ENCODE measurements around the gene ZKSCAN8.
A peak's percentile ranks its signal among the peaks of the same experiment; 100 is the strongest.

The ZKSCAN8 gene

DNA sequence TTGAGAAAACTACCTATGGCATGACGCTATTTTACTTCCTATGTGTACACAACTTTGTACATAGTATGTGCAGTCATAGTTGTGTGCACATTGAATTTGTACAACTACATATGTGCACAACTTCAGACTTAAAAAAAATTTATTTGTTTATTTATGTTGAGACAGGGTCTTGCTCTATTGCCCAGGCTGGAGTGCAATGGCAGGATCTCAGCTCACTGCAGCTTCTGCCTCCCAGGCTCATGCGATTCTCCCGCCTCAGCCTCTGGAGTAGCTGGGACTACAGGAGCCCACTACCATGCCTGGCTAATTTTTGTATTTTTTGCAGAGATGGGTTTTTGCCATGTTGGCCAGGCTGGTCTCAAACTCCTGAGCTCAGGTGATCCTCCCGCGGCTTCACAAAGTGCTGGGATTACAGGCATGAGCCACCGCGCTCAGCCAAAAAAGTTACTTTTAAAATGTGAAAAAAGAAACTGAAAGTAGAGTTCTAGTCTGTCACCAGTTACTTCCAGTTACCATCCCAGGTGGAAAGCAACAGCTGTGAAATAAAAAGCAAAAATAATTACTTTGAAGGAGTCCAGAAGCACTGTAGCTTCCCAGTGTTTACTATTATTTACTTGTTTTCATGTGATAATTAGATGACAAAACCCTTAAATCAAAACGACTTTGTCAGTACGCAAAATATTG, 1.7 kb upstream of the ZKSCAN8 start:
- DNase-seq (ENCODE audit: low spot score) = no peak

- no peak for DNase-seq (ENCODE audit: low spot score)
Measured at GRCh38 chr6:28140616-28141015, 1.1 kb upstream of the ZKSCAN8 start.

DNA sequence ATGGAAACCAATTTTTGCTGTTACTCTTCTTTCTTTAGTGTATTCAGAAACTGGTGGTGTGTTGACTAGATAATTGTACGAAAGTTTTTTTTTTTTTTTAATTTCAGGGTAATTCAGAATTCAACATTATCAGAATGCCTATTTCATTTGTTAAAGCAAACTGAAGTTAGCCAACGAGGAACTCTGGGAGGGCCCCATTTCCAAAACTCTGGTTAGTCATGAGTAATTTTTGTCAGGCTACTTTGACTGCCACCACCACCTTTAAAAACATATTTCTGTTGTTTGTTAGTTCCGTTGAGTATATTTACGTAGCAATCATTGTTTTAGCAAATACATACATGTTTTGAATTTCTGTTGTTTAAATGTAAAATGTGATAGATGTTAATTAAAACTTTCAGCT, 763 bp downstream of the ZKSCAN8 start:
- DNase-seq (ENCODE audit: low spot score) = no peak

- no peak for DNase-seq (ENCODE audit: low spot score)
Measured at GRCh38 chr6:28145231-28145630, 3.5 kb downstream of the ZKSCAN8 start.

GRCh38 chr6:28152531-28152930, 10.8 kb downstream of the ZKSCAN8 start:
- DNase-seq (ENCODE audit: low spot score) = no peak

DNA sequence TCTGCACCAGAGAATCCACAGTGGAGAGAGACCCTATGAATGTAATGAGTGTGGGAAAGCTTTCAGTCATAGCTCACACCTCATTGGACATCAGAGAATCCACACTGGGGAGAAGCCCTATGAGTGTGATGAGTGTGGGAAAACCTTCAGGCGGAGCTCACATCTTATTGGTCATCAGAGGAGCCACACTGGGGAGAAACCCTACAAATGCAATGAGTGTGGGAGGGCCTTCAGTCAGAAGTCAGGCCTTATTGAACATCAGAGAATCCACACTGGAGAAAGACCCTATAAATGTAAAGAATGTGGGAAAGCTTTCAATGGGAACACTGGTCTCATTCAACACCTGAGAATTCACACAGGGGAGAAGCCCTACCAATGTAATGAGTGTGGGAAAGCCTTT, 11.9 kb downstream of the ZKSCAN8 start:
- DNase-seq (ENCODE audit: low spot score) = no peak

DNA sequence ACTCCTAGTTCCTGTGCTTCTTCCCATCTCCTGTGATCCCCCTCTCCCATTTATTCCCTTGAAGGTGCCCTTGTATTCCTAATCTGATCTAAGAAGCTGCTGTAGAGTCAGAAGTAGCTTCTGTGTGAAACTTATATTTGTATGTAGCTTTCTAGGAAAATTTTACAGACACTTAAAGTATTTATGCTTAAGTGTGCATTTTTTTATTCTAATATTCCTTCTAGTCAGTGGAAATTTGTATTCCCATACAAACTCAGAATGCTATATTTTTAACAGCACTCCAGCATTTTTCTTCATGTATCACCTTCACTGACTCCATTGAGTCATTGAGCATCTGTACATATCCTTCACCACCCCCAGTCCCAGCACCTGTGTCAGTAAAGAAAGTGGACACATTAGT, 12.7 kb downstream of the ZKSCAN8 start:
- DNase-seq (ENCODE audit: low spot score) = no peak

- DNase-seq (ENCODE audit: low spot score) = no peak
Measured at GRCh38 chr6:28158318-28158717, 16.6 kb downstream of the ZKSCAN8 start.

DNA sequence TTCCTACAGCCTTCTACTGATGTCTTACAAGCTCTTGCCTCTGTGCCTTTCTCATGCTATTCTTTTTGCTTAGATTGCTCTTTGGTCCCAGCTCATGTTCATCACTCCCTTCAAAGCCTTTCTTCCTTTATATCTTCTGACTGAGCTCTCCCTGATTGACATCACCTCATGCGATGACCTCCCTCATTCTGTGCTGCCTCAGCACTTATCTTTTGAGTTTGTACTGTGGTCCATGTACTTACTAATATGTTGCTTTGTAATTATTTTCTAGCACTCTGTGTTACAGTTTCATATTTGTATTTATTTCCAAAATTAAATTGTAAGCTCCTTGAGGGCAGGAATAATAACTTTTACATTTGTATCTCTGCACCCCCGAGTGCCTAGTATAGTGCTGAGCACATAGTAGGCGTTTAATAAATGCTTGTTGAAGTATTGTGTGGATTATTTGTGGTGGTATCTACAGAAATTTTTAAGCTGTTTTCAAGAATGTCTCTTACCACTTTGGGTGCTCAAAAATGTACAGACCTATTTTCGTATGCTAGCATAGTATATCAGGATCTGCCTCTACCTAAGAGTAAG, 17.4 kb downstream of the ZKSCAN8 start:
- DNase-seq (ENCODE audit: low spot score) = no peak

DNA sequence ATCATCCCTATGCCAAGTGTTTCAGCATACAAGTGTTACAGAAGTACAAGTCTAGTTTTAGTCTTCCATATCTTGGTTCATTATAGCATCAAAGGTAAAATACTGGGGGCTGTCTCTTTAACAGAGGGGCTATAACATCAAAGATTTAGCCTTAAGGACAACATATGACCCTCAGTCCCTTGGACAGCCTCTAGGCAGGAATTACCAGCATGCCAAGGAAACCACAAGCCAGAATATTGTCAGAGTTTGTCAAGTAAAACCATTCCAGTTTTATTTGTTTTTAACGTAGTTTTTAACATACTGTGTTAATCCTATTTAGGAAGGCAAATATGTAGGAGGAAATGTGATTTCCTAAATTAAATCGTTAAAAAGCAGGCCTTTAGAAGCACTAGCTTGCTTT, 18.6 kb downstream of the ZKSCAN8 start:
- no peak for DNase-seq (ENCODE audit: low spot score)

- peak; percentile 62 for DNase-seq (ENCODE audit: low spot score)
Measured at GRCh38 chr6:28161410-28162079, 19.9 kb downstream of the ZKSCAN8 start.

DNA sequence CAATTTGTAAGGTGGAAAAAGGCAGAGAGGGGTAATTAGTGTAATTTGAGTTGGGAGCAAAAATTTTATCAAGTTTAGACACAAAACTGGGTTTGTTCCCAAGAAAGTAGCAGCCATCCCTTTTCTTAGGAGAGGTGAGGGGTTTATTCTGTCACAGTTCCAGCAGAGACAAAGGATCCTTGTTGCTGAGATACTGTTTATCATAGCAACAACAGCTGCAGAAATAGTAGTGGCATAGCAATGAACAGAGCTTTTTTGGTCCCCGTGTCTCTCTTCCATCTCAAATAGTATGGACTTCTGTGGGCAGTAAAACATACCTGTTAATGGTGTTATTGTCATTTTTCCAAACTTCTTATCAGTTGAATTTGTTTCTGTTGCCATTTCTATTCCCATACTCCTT, 23.9 kb downstream of the ZKSCAN8 start:
- DNase-seq (ENCODE audit: low spot score) = no peak

GRCh38 chr6:28167068-28167467, 25.4 kb downstream of the ZKSCAN8 start:
- no peak for DNase-seq (ENCODE audit: low spot score)

DNA sequence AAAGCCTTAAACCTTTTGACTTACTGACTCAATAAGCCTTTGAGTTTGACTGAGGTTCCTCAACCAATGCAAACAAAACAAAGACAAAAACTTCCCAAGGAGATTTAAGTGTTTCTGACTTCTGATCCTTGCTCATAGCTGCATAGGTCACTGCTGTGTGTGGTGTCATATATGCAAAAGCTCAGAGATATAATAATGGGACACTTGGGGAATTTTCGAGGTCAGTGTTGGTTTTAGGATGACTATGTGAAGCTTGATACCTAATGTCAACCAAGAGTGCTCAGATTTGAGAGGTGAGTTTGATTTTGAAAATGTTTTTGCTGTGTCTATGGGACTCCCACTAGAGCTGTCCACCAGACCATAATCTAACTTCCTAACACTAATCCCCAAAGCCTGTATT, 26.2 kb downstream of the ZKSCAN8 start:
- no peak for DNase-seq (ENCODE audit: low spot score)

DNA sequence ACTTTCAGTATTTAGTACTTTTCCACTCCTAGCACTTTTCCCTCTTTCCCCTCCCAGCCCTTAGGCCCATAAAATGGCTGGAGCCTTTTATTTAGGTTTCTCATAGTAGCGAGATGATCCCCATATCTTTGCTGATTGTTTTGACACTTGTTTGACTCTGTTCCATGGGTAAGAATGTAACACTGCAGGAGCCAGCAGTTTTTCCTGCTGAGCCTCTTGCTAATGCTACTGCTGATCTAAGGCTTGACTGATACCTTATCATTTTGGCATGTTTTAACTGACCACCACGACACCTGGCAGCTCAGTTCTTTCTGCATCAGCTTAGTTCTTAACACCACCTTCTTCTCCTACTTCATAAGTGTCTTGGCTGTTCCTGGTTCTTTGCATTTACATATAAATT, 29.6 kb downstream of the ZKSCAN8 start:
- no peak for DNase-seq (ENCODE audit: low spot score)

- DNase-seq (ENCODE audit: low spot score) = no peak
Measured at GRCh38 chr6:28172006-28172405, 30.3 kb downstream of the ZKSCAN8 start.

GRCh38 chr6:28176373-28176772, 34.7 kb downstream of the ZKSCAN8 start:
- no peak for DNase-seq (ENCODE audit: low spot score)

DNA sequence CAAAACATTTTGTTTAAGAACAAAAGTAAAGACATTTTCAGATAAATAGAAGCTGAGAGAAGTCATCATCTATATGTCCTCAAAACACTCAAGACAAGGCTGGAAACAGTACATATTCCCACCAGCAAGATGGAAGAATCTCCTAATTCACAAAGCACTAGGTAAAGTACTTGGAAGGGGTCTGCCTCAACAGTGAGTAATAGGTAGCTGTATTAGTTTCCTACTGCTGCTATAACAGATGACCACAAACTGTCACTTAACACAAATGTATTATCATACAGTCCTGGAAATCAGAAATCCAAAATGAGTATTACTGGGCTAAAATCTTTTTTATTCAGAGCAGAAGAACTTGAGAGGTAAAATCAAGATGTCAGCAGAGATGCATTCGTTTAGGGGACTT, 40.6 kb downstream of the ZKSCAN8 start:
- no peak for DNase-seq (ENCODE audit: low spot score)

GRCh38 chr6:28188111-28188979, 46.7 kb downstream of the ZKSCAN8 start:
- no peak for DNase-seq (ENCODE audit: low spot score)

DNA sequence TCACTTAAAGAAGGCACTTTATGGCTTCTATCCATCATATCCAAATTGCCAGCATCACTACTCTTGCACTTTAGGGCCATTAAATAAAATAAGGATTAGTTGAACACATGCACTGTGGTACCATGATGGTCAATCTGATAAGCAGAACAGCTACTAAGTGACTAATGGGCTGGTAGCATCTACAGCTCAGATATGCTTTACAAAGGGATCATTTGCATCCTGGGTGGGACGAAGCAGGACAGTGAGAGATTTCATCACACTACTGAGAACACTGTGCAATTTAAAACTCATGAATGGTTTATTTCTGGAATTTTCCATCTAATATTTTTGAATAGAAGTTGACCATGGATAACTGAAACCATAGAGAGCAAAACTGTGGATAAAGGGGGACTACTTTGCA, 58.3 kb downstream of the ZKSCAN8 start:
- no peak for DNase-seq (ENCODE audit: low spot score)

DNA sequence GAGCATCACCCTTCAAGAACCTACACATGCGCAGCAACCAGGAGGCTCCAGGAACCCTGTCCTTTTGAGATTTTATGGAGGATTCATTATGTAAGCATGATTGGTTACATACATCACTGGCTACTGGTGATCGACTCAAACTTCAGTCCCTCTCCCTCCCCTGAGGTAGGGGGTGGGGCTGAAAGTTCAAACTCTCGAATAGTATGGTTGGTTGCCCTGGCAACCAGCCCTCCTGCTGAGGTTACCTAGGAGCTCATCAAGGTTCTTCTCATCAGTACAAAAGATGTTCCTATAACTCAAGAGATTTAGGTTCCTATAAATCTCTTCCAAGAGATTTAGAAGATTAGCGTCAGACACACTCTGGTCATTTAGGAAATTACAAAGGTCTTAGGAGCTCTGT, 61.5 kb downstream of the ZKSCAN8 start:
- DNase-seq (ENCODE audit: low spot score) = no peak

DNA sequence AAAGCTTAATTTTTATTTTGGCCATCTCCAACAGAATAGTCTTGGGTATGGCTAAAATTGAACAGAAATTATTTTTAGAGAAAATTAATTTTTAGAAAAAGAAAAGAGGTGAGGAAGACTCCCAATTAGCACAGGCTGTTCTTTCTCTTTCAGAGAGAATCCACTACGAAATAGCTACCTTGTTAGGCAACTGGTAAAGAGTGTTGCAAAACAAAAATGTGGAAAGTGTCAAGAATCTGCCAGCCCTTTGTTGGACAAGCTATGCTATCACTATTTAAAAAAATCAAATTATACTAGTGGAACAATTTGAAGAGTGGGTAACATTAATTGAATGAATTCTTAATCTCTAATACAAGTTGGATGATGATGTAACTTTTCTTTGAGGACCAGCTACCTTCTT, 64.2 kb downstream of the ZKSCAN8 start:
- no peak for DNase-seq (ENCODE audit: low spot score)

DNA sequence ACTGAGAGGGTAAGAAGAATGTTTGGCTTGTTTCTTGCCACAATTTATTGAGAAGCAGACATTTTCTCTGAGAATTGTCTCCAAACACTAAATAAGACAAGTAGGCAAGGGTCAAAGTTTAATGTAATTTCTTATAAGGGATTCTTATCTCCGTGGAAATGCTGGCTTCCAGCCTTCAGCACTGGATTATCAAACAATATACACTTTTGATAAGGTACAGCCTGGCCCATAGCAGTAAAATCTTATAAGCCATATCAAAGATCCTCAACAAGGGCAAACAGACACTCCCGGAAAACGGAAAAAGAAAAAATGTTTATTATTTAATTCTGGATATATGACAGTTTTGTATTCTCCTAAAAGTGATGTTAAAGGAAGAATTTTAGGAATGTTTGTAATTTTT, 64.8 kb downstream of the ZKSCAN8 start:
- DNase-seq (ENCODE audit: low spot score) = no peak

All from activated CD4-positive, alpha-beta T cell treated with anti-CD3 and anti-CD28 coated beads, Interleukin-2, Interleukin-4, amounts not matched to agents 100 ng/mL and 50 ng/mL, durations not matched to agents 16 hours and 8 hours (primary cell).